Transverse colon (tissue), 4 donors: ENCODE measurements around the gene KIF3C.
"Not testable (repeated sequence)": the region's sequence is repeated elsewhere in the genome, so short reads cannot be mapped to it uniquely, and the experiment has no call there.

Experiments used
- EP300 ChIP-seq: sonication (generic); formaldehyde crosslinking; IDR thresholded peaks from one replicate; pipeline ENCODE4 v1.6.1; 2017; ENCODE audit warnings: antibody characterized with exemption, low read depth
- POLR2A ChIP-seq: fragments of 450-650 bp; IDR thresholded peaks from one replicate; pipeline ENCODE4 v1.6.1; 2016; ENCODE audit warnings: antibody characterized with exemption, mild to moderate bottlenecking, moderate library complexity
- POLR2AphosphoS5 ChIP-seq, 3 donors: sonication (generic); formaldehyde crosslinking; IDR thresholded peaks; one replicate each; pipeline ENCODE4 v1.6.1; 2016; ENCODE audit warnings: antibody characterized with exemption in 3 of 3
- TF ChIP-seq, protein P1 (sequence below), 5 experiments: fragments of 200-600 bp in 3 of 5; fragments of 450-650 bp in 2 of 5; sonication (generic) in 3 of 5; IDR thresholded peaks; 1 replicate in 2 of 5; 2 replicates in 3 of 5; pipeline ENCODE4 v1.5.1; 2016 to 2017; ENCODE audit warnings: antibody characterized with exemption in 5 of 5, inconsistent platforms in 3 of 5, mild to moderate bottlenecking in 2 of 5, moderate library complexity in 1 of 5

DNA sequence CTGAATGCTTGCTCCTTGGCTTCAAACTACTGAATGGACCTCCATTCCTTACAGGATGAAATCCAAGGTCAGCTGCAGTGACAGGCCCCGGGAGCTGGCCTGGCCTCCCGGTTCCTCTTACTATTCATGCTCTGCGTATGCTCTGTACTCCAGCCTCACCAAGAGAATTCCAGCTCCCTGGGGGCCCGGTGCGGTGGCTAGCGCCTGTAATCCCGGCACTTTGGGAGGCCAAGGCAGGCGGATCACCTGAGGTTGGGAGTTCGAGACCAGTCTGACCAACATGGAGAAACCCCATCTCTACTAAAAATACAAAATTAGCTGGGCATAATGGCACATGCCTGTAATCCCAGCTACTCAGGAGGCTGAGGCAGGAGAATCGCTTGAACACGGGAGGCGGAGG is 23.7 kb downstream of the KIF3C start:
- TF ChIP-seq, protein P1, sequence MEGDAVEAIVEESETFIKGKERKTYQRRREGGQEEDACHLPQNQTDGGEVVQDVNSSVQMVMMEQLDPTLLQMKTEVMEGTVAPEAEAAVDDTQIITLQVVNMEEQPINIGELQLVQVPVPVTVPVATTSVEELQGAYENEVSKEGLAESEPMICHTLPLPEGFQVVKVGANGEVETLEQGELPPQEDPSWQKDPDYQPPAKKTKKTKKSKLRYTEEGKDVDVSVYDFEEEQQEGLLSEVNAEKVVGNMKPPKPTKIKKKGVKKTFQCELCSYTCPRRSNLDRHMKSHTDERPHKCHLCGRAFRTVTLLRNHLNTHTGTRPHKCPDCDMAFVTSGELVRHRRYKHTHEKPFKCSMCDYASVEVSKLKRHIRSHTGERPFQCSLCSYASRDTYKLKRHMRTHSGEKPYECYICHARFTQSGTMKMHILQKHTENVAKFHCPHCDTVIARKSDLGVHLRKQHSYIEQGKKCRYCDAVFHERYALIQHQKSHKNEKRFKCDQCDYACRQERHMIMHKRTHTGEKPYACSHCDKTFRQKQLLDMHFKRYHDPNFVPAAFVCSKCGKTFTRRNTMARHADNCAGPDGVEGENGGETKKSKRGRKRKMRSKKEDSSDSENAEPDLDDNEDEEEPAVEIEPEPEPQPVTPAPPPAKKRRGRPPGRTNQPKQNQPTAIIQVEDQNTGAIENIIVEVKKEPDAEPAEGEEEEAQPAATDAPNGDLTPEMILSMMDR (IDR thresholded peaks at IDR 0.05) = not testable (repeated sequence)
- TF ChIP-seq POLR2A; EP300; POLR2AphosphoS5 (IDR thresholded peaks at IDR 0.05): not testable (repeated sequence)
